Memory B cell (primary cell): Measurements from ENCODE around the gene IL17RB.

ENCODE experiments used
- ATAC-seq: fragments of 150-1000 bp; cut with Tn5 transposase; 2 replicates; pipeline ENCODE4 v1.10.0; 2021; ENCODE audit warnings: low read depth, mild to moderate bottlenecking, moderate library complexity
- DNase-seq, 2 donors: peaks; one replicate each; pipeline ENCODE4 v3.0.0; 2022; ENCODE audit warnings: low spot score in 2 of 2
- H3K27ac Mint-ChIP-seq: one replicate; pipeline ENCODE4 v1.8.0; 2022; ENCODE audit warnings: mild to moderate bottlenecking, moderate library complexity, mixed read lengths
- H3K27me3 Mint-ChIP-seq: one replicate; pipeline ENCODE4 v1.8.0; 2022; ENCODE audit warnings: mixed read lengths
- H3K36me3 Mint-ChIP-seq: one replicate; pipeline ENCODE4 v1.8.0; 2022; ENCODE audit warnings: mild to moderate bottlenecking, mixed read lengths
- H3K4me1 Mint-ChIP-seq: one replicate; pipeline ENCODE4 v1.8.0; 2022; ENCODE audit warnings: mixed read lengths
- H3K4me3 Mint-ChIP-seq: one replicate; pipeline ENCODE4 v1.8.0; 2022; ENCODE audit warnings: mild to moderate bottlenecking, moderate library complexity, mixed read lengths
- H3K9me3 Mint-ChIP-seq: one replicate; pipeline ENCODE4 v1.8.0; 2022; ENCODE audit warnings: mixed read lengths

The IL17RB gene

DNA sequence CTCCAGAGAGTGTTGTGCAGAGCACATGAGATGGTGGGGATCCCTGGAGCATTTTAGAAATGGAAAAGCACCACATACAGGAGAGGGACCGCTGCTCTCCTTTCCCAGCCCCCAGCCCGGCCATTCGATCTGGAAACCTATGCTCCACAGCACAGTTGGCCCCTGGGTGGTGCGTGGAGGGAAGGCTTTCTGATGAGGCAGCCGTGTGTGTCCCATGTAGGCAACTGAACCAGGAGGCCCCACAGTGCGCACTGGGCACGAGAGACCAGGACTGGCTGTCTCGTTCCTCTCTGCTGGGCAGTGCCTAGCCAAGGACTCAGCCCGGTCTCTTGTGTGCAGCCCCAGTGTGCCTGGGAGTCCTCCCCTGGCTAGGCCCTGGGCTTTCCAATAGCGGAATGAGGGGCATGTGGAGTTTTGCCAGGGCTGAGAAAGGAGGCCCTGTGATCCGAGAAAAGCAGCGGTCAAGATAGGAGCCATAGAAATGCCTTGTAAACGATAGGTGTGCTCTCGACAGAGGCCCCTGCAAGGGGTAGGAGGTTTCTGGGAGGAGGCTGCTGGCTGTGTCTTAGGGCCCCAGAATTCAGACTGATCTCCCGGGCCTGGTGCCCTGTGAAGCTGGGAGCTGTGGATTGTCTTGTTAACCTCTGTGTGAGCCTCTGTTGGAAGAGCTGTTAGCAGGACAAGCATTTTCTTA lies 39.1 kb upstream of the IL17RB start:
- Mint-ChIP-seq H3K27ac (no peak overlapping the region), H3K4me1 (peaks cover 4% of the 10 kb centered on the region), H3K36me3 (no peaks in the 10 kb centered on the region), H3K9me3 (no peaks in the 10 kb centered on the region), H3K4me3 (no peak overlapping the region), H3K27me3 (peaks cover 8% of the 10 kb centered on the region)
- DNase-seq (no peak), ATAC-seq (no peak)

DNA sequence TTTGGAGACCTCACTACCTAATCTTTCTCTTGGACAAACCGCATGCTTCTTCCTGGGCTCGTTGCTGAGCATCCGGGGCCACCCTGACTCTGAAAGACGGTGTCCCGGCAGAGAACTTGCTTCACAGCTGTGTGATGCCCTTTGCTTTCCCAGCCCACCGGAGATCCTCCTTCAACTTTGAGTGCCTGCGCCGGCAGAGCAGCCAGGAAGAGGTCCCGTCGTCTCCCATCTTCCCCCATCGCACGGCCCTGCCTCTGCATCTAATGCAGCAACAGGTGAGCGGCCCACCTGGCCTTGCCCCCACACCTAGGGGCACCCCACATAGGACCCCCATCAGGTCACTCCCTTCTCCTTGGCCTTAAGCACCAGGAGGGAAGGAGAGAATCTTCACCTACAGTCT lies 37.9 kb upstream of the IL17RB start:
- H3K27me3 Mint-ChIP-seq = peaks cover 8% of the 10 kb centered on the region
- ATAC-seq (no peak), DNase-seq (no peak)
- H3K27ac Mint-ChIP-seq = no peak overlapping the region
- no peak overlapping the region for H3K4me3 Mint-ChIP-seq
- H3K36me3 Mint-ChIP-seq = no peaks in the 10 kb centered on the region
- no peaks in the 10 kb centered on the region for H3K9me3 Mint-ChIP-seq
- H3K4me1 Mint-ChIP-seq = peaks cover 4% of the 10 kb centered on the region

GRCh38 chr3:53809267-53809666 lies 37.1 kb upstream of the IL17RB start:
- no peak for DNase-seq
- Mint-ChIP-seq H3K9me3 (no peaks in the 10 kb centered on the region), H3K4me3 (no peak overlapping the region), H3K27me3 (peaks cover 8% of the 10 kb centered on the region), H3K4me1 (peaks cover 4% of the 10 kb centered on the region), H3K27ac (no peak overlapping the region), H3K36me3 (no peaks in the 10 kb centered on the region)
- no peak for ATAC-seq

DNA sequence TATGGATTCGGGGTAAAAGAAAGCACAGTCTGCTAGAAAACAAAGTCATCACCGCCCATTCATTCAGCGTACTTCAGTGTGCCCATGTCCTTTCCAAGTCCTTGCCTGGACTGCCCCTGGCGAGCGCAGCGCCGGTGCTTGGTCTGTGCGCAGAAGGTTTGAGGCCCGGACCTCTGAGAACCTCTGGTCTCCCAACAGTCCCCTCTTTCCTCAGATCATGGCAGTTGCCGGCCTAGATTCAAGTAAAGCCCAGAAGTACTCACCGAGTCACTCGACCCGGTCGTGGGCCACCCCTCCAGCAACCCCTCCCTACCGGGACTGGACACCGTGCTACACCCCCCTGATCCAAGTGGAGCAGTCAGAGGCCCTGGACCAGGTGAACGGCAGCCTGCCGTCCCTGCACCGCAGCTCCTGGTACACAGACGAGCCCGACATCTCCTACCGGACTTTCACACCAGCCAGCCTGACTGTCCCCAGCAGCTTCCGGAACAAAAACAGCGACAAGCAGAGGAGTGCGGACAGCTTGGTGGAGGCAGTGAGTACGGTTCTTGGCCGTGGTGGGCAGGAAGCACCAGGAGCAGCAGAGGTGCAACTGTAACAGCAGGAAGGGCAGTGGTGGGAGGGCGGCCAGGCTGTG lies 36.5 kb upstream of the IL17RB start:
- H3K9me3 Mint-ChIP-seq = no peaks in the 10 kb centered on the region
- H3K4me1 Mint-ChIP-seq = peaks cover 4% of the 10 kb centered on the region
- no peaks in the 10 kb centered on the region for H3K36me3 Mint-ChIP-seq
- H3K27ac Mint-ChIP-seq = no peak overlapping the region
- H3K4me3 Mint-ChIP-seq = no peak overlapping the region
- ATAC-seq (no peak), DNase-seq (no peak)
- H3K27me3 Mint-ChIP-seq = peaks cover 8% of the 10 kb centered on the region

DNA sequence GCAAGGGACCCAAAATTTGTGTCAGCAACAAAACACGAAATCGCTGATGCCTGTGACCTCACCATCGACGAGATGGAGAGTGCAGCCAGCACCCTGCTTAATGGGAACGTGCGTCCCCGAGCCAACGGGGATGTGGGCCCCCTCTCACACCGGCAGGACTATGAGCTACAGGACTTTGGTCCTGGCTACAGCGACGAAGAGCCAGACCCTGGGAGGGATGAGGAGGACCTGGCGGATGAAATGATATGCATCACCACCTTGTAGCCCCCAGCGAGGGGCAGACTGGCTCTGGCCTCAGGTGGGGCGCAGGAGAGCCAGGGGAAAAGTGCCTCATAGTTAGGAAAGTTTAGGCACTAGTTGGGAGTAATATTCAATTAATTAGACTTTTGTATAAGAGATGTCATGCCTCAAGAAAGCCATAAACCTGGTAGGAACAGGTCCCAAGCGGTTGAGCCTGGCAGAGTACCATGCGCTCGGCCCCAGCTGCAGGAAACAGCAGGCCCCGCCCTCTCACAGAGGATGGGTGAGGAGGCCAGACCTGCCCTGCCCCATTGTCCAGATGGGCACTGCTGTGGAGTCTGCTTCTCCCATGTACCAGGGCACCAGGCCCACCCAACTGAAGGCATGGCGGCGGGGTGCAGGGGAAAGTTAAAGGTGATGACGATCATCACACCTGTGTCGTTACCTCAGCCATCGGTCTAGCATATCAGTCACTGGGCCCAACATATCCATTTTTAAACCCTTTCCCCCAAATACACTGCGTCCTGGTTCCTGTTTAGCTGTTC lies 35.0 kb upstream of the IL17RB start:
- Mint-ChIP-seq H3K36me3 (no peaks in the 10 kb centered on the region), H3K4me3 (no peak overlapping the region), H3K27me3 (peaks cover 3% of the 10 kb centered on the region)

GRCh38 chr3:53812434-53812833 lies 33.9 kb upstream of the IL17RB start:
- no peak overlapping the region for H3K4me3 Mint-ChIP-seq
- no peaks in the 10 kb centered on the region for H3K9me3 Mint-ChIP-seq
- no peak for DNase-seq
- no peak for ATAC-seq
- H3K27ac Mint-ChIP-seq = no peak overlapping the region
- H3K36me3 Mint-ChIP-seq = no peaks in the 10 kb centered on the region
- no peaks in the 10 kb centered on the region for H3K4me1 Mint-ChIP-seq
- no peaks in the 10 kb centered on the region for H3K27me3 Mint-ChIP-seq

More for the DNA sequence above, 35.0 kb upstream of the IL17RB start:
- DNase-seq = no peak
- no peaks in the 10 kb centered on the region for H3K4me1 Mint-ChIP-seq
- no peak overlapping the region for H3K27ac Mint-ChIP-seq
- H3K9me3 Mint-ChIP-seq = no peaks in the 10 kb centered on the region
- ATAC-seq = no peak

GRCh38 chr3:53813229-53813628 lies 33.1 kb upstream of the IL17RB start:
- Mint-ChIP-seq H3K9me3 (no peaks in the 10 kb centered on the region), H3K4me1 (no peaks in the 10 kb centered on the region), H3K27me3 (no peaks in the 10 kb centered on the region), H3K27ac (no peak overlapping the region), H3K4me3 (no peak overlapping the region), H3K36me3 (no peaks in the 10 kb centered on the region)
- ATAC-seq (no peak), DNase-seq (no peak)

GRCh38 chr3:53813876-53814275 lies 32.5 kb upstream of the IL17RB start:
- Mint-ChIP-seq H3K4me1 (no peaks in the 10 kb centered on the region), H3K36me3 (no peaks in the 10 kb centered on the region), H3K4me3 (no peak overlapping the region), H3K9me3 (no peaks in the 10 kb centered on the region), H3K27ac (no peak overlapping the region), H3K27me3 (no peaks in the 10 kb centered on the region)
- DNase-seq = no peak
- ATAC-seq = no peak

- H3K27me3 Mint-ChIP-seq = no peaks in the 10 kb centered on the region
- no peaks in the 10 kb centered on the region for H3K36me3 Mint-ChIP-seq
- H3K4me3 Mint-ChIP-seq = no peak overlapping the region
- no peak for ATAC-seq
- no peaks in the 10 kb centered on the region for H3K4me1 Mint-ChIP-seq
- H3K27ac Mint-ChIP-seq = no peak overlapping the region
- no peaks in the 10 kb centered on the region for H3K9me3 Mint-ChIP-seq
- DNase-seq = no peak
Observed at GRCh38 chr3:53815067-53815466, 31.3 kb upstream of the IL17RB start.

DNA sequence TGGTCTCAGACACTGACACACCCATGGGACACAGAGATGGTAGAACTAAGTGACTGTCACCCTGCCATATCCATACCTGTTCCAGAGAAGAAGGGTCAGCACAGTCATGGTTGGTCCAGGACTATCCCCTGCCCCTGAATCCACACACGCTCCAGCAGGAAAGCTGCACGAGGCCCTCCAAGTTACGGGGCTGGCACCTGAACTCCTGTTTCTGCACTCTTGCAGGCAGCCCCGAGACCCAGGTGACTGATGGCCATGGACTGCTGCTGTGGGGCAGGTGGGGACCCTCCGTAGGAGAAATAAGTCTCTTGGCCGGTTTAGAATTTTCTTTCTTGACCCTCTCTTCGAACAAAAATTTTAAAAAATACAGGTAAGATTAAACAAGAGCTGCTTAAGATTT lies 30.7 kb upstream of the IL17RB start:
- Mint-ChIP-seq H3K27me3 (no peaks in the 10 kb centered on the region), H3K4me1 (no peaks in the 10 kb centered on the region), H3K36me3 (no peaks in the 10 kb centered on the region), H3K9me3 (no peaks in the 10 kb centered on the region), H3K27ac (no peak overlapping the region), H3K4me3 (no peak overlapping the region)
- DNase-seq (no peak), ATAC-seq (no peak)

- H3K27me3 Mint-ChIP-seq = no peaks in the 10 kb centered on the region
- no peak for DNase-seq
- no peak overlapping the region for H3K4me3 Mint-ChIP-seq
- H3K36me3 Mint-ChIP-seq = no peaks in the 10 kb centered on the region
- no peak overlapping the region for H3K27ac Mint-ChIP-seq
- no peak for ATAC-seq
- no peaks in the 10 kb centered on the region for H3K9me3 Mint-ChIP-seq
- H3K4me1 Mint-ChIP-seq = no peaks in the 10 kb centered on the region
Observed at GRCh38 chr3:53816425-53816824, 29.9 kb upstream of the IL17RB start.

DNA sequence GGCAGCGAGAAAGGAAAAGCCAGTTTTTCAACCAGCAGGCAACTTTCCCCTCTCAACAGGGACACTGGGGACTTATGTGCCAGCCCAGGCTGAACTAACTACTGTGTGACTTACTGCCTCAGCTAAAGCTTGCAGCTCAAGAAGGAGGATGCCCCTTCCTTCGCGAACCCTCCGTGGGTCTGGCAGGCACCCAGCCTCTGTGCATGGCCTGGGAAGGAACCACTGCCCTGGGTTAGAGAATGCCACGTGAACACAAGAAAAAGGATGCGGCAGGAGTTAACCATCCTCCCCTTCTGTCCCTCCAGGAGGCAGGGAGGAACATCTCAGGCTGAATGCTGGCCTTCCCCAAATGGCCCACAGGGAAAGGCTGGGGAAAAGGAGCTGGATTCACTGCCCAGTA lies 29.2 kb upstream of the IL17RB start:
- Mint-ChIP-seq H3K27me3 (no peaks in the 10 kb centered on the region), H3K4me3 (no peak overlapping the region), H3K27ac (no peak overlapping the region), H3K36me3 (no peaks in the 10 kb centered on the region), H3K9me3 (no peaks in the 10 kb centered on the region), H3K4me1 (no peaks in the 10 kb centered on the region)
- no peak for DNase-seq
- no peak for ATAC-seq

DNA sequence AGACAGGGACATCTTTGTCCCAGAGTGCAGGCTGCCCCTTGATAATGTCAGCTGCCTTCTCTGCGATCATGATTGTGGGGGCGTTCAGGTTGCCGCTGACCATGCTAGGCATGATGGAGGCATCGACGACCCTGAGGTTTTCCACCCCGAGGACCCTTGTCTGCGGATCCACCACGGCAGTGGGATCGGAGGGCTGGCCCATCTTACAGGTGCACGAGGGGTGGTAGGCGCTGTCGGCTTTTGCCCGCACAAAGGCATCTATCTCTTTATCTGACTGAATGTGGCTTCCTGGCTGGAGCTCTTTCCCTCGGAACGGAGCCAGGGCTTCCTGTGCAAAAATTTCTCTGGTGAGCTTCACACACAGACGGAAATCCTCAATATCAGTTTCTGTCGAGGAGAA lies 28.6 kb upstream of the IL17RB start:
- no peaks in the 10 kb centered on the region for H3K27me3 Mint-ChIP-seq
- H3K36me3 Mint-ChIP-seq = no peaks in the 10 kb centered on the region
- DNase-seq (no peak), ATAC-seq (no peak)
- H3K4me1 Mint-ChIP-seq = no peaks in the 10 kb centered on the region
- no peaks in the 10 kb centered on the region for H3K9me3 Mint-ChIP-seq
- H3K4me3 Mint-ChIP-seq = no peak overlapping the region
- no peak overlapping the region for H3K27ac Mint-ChIP-seq

DNA sequence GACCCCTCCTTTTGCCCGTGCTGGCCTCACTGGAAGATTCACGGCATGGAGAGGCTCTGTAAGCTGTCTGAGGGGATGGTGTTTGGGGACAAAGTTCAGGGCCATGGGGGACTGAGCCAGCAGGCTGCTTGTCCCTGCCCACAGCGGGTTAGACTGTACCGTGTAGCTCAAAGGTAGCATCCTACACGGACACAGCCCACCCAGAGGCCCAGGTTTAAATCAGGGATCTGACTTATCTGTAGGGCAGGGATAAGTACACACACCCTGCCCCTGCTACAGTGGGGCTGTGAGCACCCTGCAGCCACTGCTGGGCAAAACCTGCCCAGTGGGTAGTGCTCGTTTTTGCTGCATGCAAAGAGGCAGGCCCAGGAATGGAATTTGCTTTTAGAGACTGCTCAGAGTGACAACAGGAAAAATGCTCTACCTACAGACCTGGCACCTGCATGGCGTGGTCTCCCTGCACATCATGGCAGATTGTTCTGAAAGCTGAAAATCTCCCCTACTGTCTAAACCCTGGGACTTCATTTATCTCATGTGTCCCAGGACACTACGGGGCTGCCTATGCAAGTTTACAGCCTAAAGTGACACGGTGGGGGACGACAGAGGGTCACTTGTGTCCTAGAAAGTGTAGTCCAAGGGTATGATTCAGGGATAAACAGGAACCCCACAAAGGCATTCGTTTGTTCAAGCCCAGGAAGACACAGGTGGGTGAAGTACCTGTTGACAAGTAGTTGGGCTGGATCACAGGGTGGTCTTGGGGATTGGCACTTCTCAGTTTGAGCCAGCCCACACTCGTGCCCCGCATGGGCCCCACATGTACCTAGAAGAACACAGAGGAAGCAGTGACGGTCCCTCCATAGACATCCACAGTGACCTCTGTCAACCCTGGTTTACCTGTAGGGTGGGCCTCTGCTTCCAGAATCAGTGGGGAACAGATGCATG lies 27.9 kb upstream of the IL17RB start:
- Mint-ChIP-seq H3K36me3 (no peaks in the 10 kb centered on the region), H3K4me1 (no peaks in the 10 kb centered on the region), H3K9me3 (no peaks in the 10 kb centered on the region), H3K27me3 (no peaks in the 10 kb centered on the region), H3K27ac (no peak overlapping the region), H3K4me3 (no peak overlapping the region)
- ATAC-seq (no peak), DNase-seq (no peak)
